Right renal pelvis (tissue), 4 donors: Measurements from ENCODE around the gene S100P. TPM values are rescaled to one million over a fixed set of nuclear protein-coding genes. Genes with fewer than 3 reads are reported as not detected.
A peak's percentile ranks its signal among the peaks of the same experiment; 100 is the strongest.

Source experiments
- DNase-seq, 4 donors: peaks; one replicate each; pipeline ENCODE4 v3.0.0-alpha.2; 2013; ENCODE audit warnings: low read depth in 4 of 4, low spot score in 3 of 4, missing footprints in 1 of 4
- polyA plus RNA-seq, 4 donors: library from polyadenylated mRNA; unstranded; fragments of 120-200 nt; gene quantifications; one replicate each; pipeline ENCODE4 v1.2.1, GENCODE V29; 2013; ENCODE audit not compliant: insufficient read length in 4 of 4

S100P gene
- polyA plus RNA-seq, 4 donors, result 0.86 to 30.4 (median 17.4) TPM

- DNase-seq, result no peak
Observed at GRCh38 chr4:6695660-6696610, 2.3 kb downstream of the S100P start.

GRCh38 chr4:6696611-6697010, 2.9 kb downstream of the S100P start:
- no peak for DNase-seq

- no peak for DNase-seq
Observed at GRCh38 chr4:6697131-6697530, 3.5 kb downstream of the S100P start.

- DNase-seq, result no peak
Observed at GRCh38 chr4:6699388-6699787, 5.7 kb downstream of the S100P start.

- DNase-seq, result no peak
Observed at GRCh38 chr4:6699903-6700302, 6.2 kb downstream of the S100P start.

GRCh38 chr4:6701371-6701770, 7.7 kb downstream of the S100P start:
- no peak for DNase-seq

GRCh38 chr4:6702761-6703160, 9.1 kb downstream of the S100P start:
- no peak for DNase-seq

- no peak for DNase-seq
Observed at GRCh38 chr4:6703786-6704185, 10.1 kb downstream of the S100P start.

GRCh38 chr4:6705646-6706045, 12.0 kb downstream of the S100P start:
- DNase-seq, result no peak

GRCh38 chr4:6706173-6706572, 12.5 kb downstream of the S100P start:
- DNase-seq, result no peak

- DNase-seq, result peak; percentile 91 to 96 (median 95)
Observed at GRCh38 chr4:6709230-6710114, 15.8 kb downstream of the S100P start, which contains the start of gene MRFAP1L1. Gene MRFAP1L1, minus strand, starts transcription at chr4:6709865. Its CDS starts 236 bp downstream, at chr4:6709629.

- DNase-seq, result no peak
Observed at GRCh38 chr4:6710282-6710681, 16.6 kb downstream of the S100P start.

- no peak for DNase-seq
Observed at GRCh38 chr4:6710996-6711395, 17.3 kb downstream of the S100P start.

GRCh38 chr4:6714954-6715353, 21.3 kb downstream of the S100P start:
- no peak for DNase-seq

GRCh38 chr4:6715704-6716017, 22.0 kb downstream of the S100P start:
- DNase-seq, result no peak

- DNase-seq, result peak; percentile 85 to 91 (median 87)
Observed at GRCh38 chr4:6716018-6716911, 22.6 kb downstream of the S100P start, which contains the start of gene BLOC1S4. Gene BLOC1S4, plus strand, starts transcription at chr4:6716174. Its CDS starts 36 bp downstream, at chr4:6716210.

GRCh38 chr4:6716958-6717655, 23.4 kb downstream of the S100P start:
- DNase-seq, result no peak

- no peak for DNase-seq
Observed at GRCh38 chr4:6718932-6719610, 25.4 kb downstream of the S100P start.

- DNase-seq, result no peak
Observed at GRCh38 chr4:6719611-6720179, 26.0 kb downstream of the S100P start.
